COLO829 (cell line): ENCODE measurements around the gene RNF167.
"Not testable (repeated sequence)": the region's sequence is repeated elsewhere in the genome, so short reads cannot be mapped to it uniquely, and the experiment has no call there.

Experiments
- DNase-seq: peaks from one replicate; pipeline ENCODE4 v3.0.0; 2012; ENCODE audit warnings: low spot score

Gene RNF167

GRCh38 chr17:4902540-4902939, 37.5 kb upstream of the RNF167 start:
- no peak for DNase-seq

GRCh38 chr17:4903051-4903818, 36.8 kb upstream of the RNF167 start, which contains the start of gene CHRNE:
Gene CHRNE (minus strand): TSS chr17:4903098. CDS start chr17:4903063, 35 bp downstream.
- peak; percentile 43 for DNase-seq

- not testable (repeated sequence) for DNase-seq
Measured at GRCh38 chr17:4906642-4907041, 33.4 kb upstream of the RNF167 start.

DNA sequence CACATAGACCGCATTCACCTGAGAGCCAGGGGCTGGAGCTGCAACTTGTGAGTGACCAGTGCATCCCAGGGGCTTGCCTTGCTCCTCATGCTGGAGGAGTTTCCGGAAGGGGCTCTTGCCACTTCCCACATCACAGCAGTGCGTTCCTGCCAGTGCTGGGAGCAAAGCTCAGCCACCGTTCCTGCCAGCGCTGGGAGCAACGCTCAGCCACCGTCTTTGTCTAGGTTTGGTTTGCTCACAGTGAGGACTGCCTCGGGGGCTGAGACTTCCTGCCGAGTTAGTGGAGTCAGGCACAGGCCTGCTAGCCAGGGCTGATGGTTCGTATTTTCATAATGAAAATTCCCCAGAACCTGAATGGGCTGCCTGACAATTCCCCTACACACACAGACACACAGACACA, 31.8 kb upstream of the RNF167 start:
- DNase-seq, result peak; percentile 18

DNA sequence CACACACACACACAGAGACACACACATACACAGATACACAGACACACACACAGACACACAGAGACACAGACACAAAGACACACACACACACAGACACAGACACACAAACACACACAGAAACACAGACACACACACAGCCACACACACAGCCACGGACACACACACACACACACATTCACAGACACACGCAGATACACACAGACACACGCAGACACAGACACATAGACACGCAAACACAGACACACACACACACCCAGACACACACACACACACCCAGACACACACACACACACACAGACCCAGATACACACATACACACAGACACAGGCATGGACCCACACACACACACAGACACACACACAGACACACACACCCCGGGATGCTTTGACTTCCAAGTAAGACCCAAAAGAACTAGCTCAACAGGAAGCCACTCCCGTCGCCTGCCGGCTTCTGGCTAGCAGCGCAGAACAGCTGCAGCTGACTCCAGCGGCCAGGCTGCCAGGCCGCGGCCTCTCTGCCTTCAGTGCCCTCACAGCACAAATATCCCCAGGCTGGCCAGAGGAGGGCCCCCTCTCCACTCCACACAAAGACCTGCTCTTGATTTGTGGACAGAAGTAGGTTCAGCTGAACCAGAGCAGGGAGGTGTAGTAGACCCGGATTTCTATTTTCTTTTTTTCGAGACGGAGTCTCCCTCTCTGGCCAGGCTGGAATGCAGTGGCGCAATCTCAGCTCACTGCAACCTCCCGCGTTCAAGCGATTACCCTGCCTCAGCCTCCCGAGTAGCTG, 31.2 kb upstream of the RNF167 start:
- peak; percentile 84 for DNase-seq

DNA sequence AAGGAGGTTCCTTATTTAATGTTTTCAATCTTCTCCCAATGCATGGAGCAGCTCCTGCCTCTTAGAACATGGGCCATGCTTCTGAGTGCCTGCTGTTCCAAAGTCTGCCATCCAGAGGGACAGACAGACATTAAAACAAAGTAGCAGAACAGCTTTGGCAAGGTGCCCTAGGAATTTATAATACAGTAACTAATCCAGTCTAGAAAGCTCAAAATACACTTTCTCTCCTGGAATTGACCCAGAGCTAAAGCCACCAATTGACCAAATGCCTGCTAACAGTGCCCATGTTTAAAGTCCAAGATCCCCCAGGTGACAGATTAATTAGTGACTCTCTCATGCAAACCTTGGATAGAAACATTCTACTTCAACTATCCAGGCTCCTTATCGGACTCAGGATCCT, 26.1 kb upstream of the RNF167 start:
- DNase-seq, result no peak

DNA sequence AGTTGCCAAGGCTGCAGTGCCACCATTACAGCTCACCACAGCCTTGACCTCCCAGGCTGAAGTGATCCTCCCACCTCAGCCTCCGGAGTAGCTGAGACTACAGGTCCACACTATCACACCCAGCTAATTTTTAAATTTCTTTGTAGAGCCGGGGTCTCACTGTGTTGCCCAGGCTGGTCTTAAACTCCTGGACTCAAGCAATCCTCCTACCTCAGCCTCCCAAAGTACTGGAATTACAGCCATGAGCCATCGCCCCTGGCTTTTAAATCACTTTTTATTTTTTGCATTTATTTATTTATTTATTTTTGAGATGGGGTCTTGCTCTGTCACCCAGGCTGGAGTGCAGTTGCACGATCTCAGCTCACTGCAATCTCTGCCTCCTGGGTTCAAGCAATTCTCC, 25.5 kb upstream of the RNF167 start:
- DNase-seq, result not testable (repeated sequence)

DNA sequence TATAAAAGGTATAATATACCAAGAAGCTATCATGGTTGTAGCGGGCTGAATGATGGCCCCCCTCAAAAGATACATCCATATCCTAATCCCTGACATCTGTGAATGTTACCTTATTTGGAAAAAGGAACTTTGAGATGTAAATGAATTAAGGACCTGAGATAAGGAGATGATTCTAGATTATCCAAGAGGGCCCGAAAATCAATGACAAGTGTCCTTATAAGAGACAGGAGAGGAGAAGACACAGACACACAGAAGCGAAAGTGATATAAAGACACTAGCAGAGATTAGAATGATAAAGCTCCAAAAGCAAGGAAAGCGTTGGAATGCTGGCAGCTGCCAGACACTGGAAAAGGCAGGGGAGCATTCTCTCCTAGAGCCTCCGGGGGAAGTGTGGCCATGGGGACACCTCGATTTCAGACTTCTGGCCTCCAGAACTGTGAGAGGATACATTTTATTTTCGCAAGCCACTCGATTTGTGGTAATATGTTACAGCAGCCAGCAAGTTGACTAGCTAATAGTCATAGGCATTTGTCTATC, 20.5 kb upstream of the RNF167 start:
- no peak for DNase-seq

DNA sequence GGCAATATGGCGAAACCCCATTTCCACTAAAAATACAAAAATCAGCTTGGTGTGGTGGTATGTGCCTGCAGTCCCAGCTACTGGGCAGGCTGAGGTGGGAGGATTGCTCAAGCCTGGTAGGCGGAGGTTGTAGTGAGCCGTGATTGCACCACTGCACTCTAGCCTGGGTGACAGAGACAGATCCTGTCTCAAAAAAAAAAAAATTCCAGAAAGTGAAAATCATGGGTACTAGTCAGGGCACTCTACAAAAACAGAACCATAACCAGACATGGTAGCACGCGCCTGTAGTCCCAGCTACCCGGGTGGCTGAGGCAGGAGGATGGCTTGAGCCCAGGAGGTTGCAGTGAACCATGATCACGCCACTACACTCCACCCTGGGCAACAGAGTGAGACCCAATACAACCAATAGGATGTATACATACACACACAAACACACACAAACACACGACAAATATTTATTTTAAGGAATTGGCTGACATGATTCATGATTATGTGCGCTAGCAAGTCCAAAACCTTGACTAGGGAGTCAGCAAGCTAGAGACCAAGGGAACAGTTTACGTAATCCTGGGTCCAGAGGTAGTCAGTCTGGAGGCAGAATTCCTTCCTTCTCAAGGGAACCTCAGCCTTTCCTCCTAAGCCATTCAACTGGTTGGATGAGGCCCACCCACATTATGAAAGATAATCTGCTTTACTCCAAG, 19.6 kb upstream of the RNF167 start:
- no peak for DNase-seq

DNA sequence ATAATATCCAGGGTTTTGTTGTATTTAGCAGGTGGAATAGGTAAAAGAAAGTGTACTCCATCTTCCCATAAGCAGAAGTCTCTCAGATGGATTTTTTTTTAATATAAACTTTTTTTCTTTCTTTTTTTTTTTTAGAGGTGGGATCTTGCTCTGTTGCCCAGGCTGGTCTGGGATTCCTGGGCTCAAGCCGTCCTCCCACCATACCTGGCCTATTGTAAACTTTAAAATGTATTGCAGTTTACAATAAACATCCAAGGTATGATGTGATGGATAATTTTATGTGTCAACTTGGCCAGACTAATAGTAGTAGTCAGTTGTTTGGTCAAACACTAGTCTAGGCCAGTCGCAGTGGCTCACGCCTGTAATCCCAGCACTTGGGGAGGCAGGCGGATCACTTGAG, 18.7 kb upstream of the RNF167 start:
- no peak for DNase-seq

- DNase-seq, result not testable (repeated sequence)
Measured at GRCh38 chr17:4926577-4927335, 13.3 kb upstream of the RNF167 start.

- DNase-seq, result no peak
Measured at GRCh38 chr17:4928881-4929280, 11.2 kb upstream of the RNF167 start.

- DNase-seq, result no peak
Measured at GRCh38 chr17:4931963-4932362, 8.1 kb upstream of the RNF167 start, which contains the start of gene GP1BA. Gene GP1BA (plus strand): TSS chr17:4932277. CDS start chr17:4932605, 328 bp downstream.

- DNase-seq, result no peak
Measured at GRCh38 chr17:4932756-4933155, 7.3 kb upstream of the RNF167 start.

DNA sequence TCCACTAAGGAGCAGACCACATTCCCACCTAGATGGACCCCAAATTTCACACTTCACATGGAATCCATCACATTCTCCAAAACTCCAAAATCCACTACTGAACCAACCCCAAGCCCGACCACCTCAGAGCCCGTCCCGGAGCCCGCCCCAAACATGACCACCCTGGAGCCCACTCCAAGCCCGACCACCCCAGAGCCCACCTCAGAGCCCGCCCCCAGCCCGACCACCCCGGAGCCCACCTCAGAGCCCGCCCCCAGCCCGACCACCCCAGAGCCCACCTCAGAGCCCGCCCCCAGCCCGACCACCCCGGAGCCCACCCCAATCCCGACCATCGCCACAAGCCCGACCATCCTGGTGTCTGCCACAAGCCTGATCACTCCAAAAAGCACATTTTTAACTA, 6.4 kb upstream of the RNF167 start:
- DNase-seq, result no peak

DNA sequence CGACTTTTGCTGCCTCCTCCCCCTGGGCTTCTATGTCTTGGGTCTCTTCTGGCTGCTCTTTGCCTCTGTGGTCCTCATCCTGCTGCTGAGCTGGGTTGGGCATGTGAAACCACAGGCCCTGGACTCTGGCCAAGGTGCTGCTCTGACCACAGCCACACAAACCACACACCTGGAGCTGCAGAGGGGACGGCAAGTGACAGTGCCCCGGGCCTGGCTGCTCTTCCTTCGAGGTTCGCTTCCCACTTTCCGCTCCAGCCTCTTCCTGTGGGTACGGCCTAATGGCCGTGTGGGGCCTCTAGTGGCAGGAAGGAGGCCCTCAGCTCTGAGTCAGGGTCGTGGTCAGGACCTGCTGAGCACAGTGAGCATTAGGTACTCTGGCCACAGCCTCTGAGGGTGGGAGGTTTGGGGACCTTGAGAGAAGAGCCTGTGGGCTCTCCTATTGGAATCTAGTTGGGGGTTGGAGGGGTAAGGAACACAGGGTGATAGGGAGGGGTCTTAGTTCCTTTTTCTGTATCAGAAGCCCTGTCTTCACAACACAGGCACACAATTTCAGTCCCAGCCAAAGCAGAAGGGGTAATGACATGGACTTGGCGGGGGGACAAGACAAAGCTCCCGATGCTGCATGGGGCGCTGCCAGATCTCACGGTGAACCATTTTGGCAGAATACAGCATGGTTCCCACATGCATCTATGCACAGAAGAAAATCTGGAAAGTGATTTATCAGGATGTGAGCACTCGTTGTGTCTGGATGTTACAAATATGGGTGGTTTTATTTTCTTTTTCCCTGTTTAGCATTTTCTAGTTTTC, 5.7 kb upstream of the RNF167 start:
- DNase-seq, result no peak

DNA sequence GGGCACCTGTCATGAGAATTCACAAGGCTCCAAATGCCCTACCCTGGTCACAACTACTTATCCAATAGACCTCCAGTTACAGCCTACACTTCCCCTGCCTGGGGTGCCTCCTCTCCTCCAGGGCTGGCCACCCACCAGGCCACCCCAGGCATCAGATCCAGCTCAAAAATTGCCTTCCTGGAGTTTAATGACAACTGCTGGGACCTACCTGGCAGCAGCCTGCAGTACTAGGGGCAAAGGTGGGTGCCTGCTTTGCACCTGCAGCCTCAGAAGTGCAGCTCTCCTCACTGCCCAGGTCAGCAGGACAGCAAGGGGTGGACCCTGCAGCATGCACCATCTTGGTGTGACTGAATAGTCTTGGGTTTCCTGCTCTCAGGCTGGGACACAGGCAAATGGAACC, 4.4 kb upstream of the RNF167 start:
- no peak for DNase-seq

GRCh38 chr17:4936436-4936835, 3.6 kb upstream of the RNF167 start:
- DNase-seq, result no peak

DNA sequence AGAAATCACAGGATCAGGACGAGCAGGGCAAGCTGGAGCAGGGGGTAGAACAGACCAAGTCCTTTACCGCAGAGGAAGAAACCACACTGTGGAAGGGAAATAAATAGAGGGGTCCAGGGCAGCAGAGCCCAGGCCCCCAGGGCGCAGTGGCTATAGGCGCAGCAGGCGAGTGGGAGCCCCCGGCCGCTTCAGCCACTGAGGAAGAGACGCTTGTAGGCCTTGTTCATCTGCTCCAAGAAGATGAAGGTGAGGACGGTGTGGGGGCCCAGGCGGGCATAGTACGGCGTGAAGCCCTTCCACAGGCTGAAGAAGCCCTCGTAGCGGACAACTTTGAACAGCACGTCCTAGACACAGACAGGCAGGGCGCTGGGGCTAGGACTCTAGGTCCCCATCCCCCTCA, 2.5 kb upstream of the RNF167 start:
- no peak for DNase-seq

DNA sequence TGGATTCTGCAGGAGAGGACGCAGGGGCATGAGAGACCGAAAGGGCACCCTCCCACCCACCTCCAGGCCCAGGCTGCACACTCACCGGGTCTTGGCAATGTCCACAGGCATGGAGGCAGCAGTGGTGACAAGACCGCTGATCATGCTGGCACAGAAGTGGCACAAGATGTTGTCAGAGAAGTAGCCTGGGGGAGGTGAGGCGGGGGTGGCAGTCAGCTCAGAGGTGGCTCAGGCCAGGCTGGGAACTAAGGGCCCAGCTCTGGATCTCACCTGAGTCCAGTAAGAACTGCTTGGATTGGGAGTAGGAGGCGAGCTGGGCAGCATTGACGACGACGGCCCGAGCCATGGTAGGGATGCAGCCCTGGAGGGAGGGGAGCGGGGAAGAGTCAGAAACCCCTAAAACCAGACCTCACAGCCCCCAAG, 2.0 kb upstream of the RNF167 start:
- DNase-seq, result no peak
